ENCODE measurements around the gene CEP85.
"Not testable (repeated sequence)": the region's sequence is repeated elsewhere in the genome, so short reads cannot be mapped to it uniquely, and the experiment has no call there.

Gene CEP85

GRCh38 chr1:26290882-26291261 lies 56.9 kb downstream of the CEP85 start:
- DNase-seq (ENCODE audit: low spot score): no peak

- DNase-seq (ENCODE audit: low spot score): no peak
These were observed 57.4 kb downstream of the CEP85 start for GRCh38 chr1:26291433-26291832.

- no peak for DNase-seq (ENCODE audit: low spot score)
These were observed 57.9 kb downstream of the CEP85 start for GRCh38 chr1:26291939-26292338.

GRCh38 chr1:26292735-26293134 lies 58.7 kb downstream of the CEP85 start:
- not testable (repeated sequence) for DNase-seq (ENCODE audit: low spot score)

- no peak for DNase-seq (ENCODE audit: low spot score)
These were observed 60.0 kb downstream of the CEP85 start for GRCh38 chr1:26293911-26294463.

- no peak for DNase-seq (ENCODE audit: low spot score)
These were observed 61.5 kb downstream of the CEP85 start for GRCh38 chr1:26295194-26296138.

- no peak for DNase-seq (ENCODE audit: low spot score)
These were observed 62.5 kb downstream of the CEP85 start for GRCh38 chr1:26296340-26297056.

- no peak for DNase-seq (ENCODE audit: low spot score)
These were observed 63.2 kb downstream of the CEP85 start for GRCh38 chr1:26297057-26297790.

- DNase-seq (ENCODE audit: low spot score): no peak
These were observed 63.8 kb downstream of the CEP85 start for GRCh38 chr1:26297791-26298124.

- DNase-seq (ENCODE audit: low spot score): no peak
These were observed 66.7 kb downstream of the CEP85 start for GRCh38 chr1:26300578-26301275.

- peak; percentile 63 for DNase-seq (ENCODE audit: low spot score)
These were observed 68.9 kb downstream of the CEP85 start for GRCh38 chr1:26302733-26303405.

GRCh38 chr1:26305667-26306289 lies 71.8 kb downstream of the CEP85 start:
- DNase-seq (ENCODE audit: low spot score): no peak

GRCh38 chr1:26306290-26307229 lies 72.6 kb downstream of the CEP85 start, which contains the start of gene UBXN11:
Gene UBXN11 (minus strand): TSS chr1:26306636. CDS start chr1:26302883, 3,753 bp downstream.
- peak; percentile 96 for DNase-seq (ENCODE audit: low spot score)

- no peak for DNase-seq (ENCODE audit: low spot score)
These were observed 73.4 kb downstream of the CEP85 start for GRCh38 chr1:26307363-26307781.

GRCh38 chr1:26307966-26308899 lies 74.2 kb downstream of the CEP85 start:
- not testable (repeated sequence) for DNase-seq (ENCODE audit: low spot score)

- no peak for DNase-seq (ENCODE audit: low spot score)
These were observed 80.5 kb downstream of the CEP85 start for GRCh38 chr1:26314501-26314900.

GRCh38 chr1:26315874-26316850 lies 82.2 kb downstream of the CEP85 start:
- no peak for DNase-seq (ENCODE audit: low spot score)

All from AG20443 (cell line).